GM23338 (cell line): ENCODE measurements around the gene NTNG1. TPM values are rescaled to one million over a fixed set of nuclear protein-coding genes. Genes with fewer than 3 reads are reported as not detected.
A peak's percentile ranks its signal among the peaks of the same experiment; 100 is the strongest.

Experiments
- ATAC-seq: fragments of 200-7000 bp; cut with Tn5 transposase; 3 replicates; pipeline ENCODE4 v1.9.1; 2020
- DNase-seq: peaks from one replicate; pipeline ENCODE4 v3.0.0-alpha.2; 2015; ENCODE audit warnings: low spot score
- H2AFZ ChIP-seq: fragments of 200-600 bp; sonication (generic); 2 replicates; pipeline ENCODE4 v1.8.0; 2016; ENCODE audit warnings: antibody characterized with exemption, mild to moderate bottlenecking, moderate library complexity
- H3F3A ChIP-seq: fragments of 200-600 bp; sonication (generic); replicated peaks from 2 replicates; pipeline ENCODE4 v1.8.0; 2017; ENCODE audit warnings: antibody characterized with exemption, mixed run types, low read depth
- H3K27ac ChIP-seq: fragments of 200-600 bp; sonication (generic); 2 replicates; pipeline ENCODE4 v1.6.1; 2016; ENCODE audit warnings: low read depth
- H3K27me3 ChIP-seq: fragments of 200-600 bp; sonication (generic); 2 replicates; pipeline ENCODE4 v1.8.0; 2016; ENCODE audit warnings: mild to moderate bottlenecking, mixed run types, moderate library complexity; ENCODE audit not compliant: insufficient read depth
- H3K36me3 ChIP-seq: fragments of 200-600 bp; sonication (generic); 2 replicates; pipeline ENCODE4 v1.8.0; 2016; ENCODE audit warnings: mild to moderate bottlenecking; ENCODE audit not compliant: insufficient read depth
- H3K4me1 ChIP-seq: fragments of 200-600 bp; sonication (generic); 2 replicates; pipeline ENCODE4 v1.8.0; 2016; ENCODE audit warnings: mild to moderate bottlenecking, moderate library complexity; ENCODE audit not compliant: insufficient read depth
- H3K4me2 ChIP-seq: fragments of 200-600 bp; sonication (generic); 2 replicates; pipeline ENCODE4 v1.7.1; 2017; ENCODE audit warnings: mixed run types
- H3K4me3 ChIP-seq: fragments of 200-600 bp; sonication (generic); 2 replicates; pipeline ENCODE4 v1.6.1; 2016; ENCODE audit warnings: mixed run types
- H3K79me2 ChIP-seq: fragments of 200-600 bp; sonication (generic); replicated peaks from 2 replicates; pipeline ENCODE4 v1.8.0; 2017; ENCODE audit warnings: mild to moderate bottlenecking; ENCODE audit not compliant: insufficient read depth
- H3K9me2 ChIP-seq: fragments of 200-600 bp; sonication (generic); 2 replicates; pipeline ENCODE4 v1.8.0; 2017; ENCODE audit not compliant: insufficient read depth
- H4K20me1 ChIP-seq: fragments of 200-600 bp; sonication (generic); replicated peaks from 2 replicates; pipeline ENCODE4 v1.8.0; 2017; ENCODE audit warnings: mild to moderate bottlenecking; ENCODE audit not compliant: insufficient read depth
- H3K27ac Mint-ChIP-seq: 2 replicates; pipeline ENCODE4 v1.8.0; 2020; ENCODE audit warnings: inconsistent platforms, mild to moderate bottlenecking, moderate library complexity, mixed read lengths
- H3K27me3 Mint-ChIP-seq: 3 replicates; pipeline ENCODE4 v1.8.0; 2022; ENCODE audit warnings: low read depth, mild to moderate bottlenecking, moderate library complexity, mixed read lengths, inconsistent platforms; ENCODE audit not compliant: insufficient read depth, poor library complexity
- H3K36me3 Mint-ChIP-seq: 3 replicates; pipeline ENCODE4 v1.8.0; 2021; ENCODE audit warnings: low read depth, mild to moderate bottlenecking, inconsistent platforms, moderate library complexity, mixed read lengths
- H3K4me1 Mint-ChIP-seq: 3 replicates; pipeline ENCODE4 v1.8.0; 2020; ENCODE audit warnings: mild to moderate bottlenecking, inconsistent platforms, mixed read lengths
- H3K4me3 Mint-ChIP-seq: 3 replicates; pipeline ENCODE4 v1.8.0; 2021; ENCODE audit warnings: moderate library complexity, mild to moderate bottlenecking, inconsistent platforms, mixed read lengths
- H3K9me3 Mint-ChIP-seq: 3 replicates; pipeline ENCODE4 v1.8.0; 2020; ENCODE audit warnings: moderate library complexity, mild to moderate bottlenecking, inconsistent platforms, mixed read lengths
- CREB1 ChIP-seq: fragments of 250-450 bp; sonication (Bioruptor Pico); IDR thresholded peaks from 2 replicates; pipeline ENCODE4 v1.5.0; 2020; ENCODE audit warnings: low read depth, mild to moderate bottlenecking, moderate library complexity
- EZH2 ChIP-seq: fragments of 200-600 bp; sonication (generic); IDR thresholded peaks from one replicate; pipeline ENCODE4 v1.8.0; 2017; ENCODE audit warnings: antibody characterized with exemption, mild to moderate bottlenecking, low read depth; ENCODE audit not compliant: unreplicated experiment
- EZH2phosphoT487 ChIP-seq: fragments of 200-600 bp; sonication (generic); IDR thresholded peaks from one replicate; pipeline ENCODE4 v1.8.1; 2018; ENCODE audit warnings: antibody characterized with exemption; ENCODE audit not compliant: unreplicated experiment
- JUNB ChIP-seq: IDR thresholded peaks from one replicate; pipeline ENCODE4 v1.6.1; 2016; ENCODE audit warnings: antibody characterized with exemption; ENCODE audit not compliant: unreplicated experiment
- NANOG ChIP-seq: IDR thresholded peaks from 2 replicates; pipeline ENCODE4 v1.6.1; 2016; ENCODE audit warnings: antibody characterized with exemption, borderline replicate concordance
- STAT1 ChIP-seq: IDR thresholded peaks from one replicate; pipeline ENCODE4 v1.6.1; 2016; ENCODE audit warnings: antibody characterized with exemption; ENCODE audit not compliant: unreplicated experiment
- ZNF114 ChIP-seq: fragments of 250-450 bp; sonication (Bioruptor Pico); IDR thresholded peaks from 2 replicates; pipeline ENCODE4 v1.5.0; 2020; ENCODE audit warnings: mild to moderate bottlenecking, moderate library complexity
- polyA plus RNA-seq: library from polyadenylated mRNA; unstranded; fragments of >200 nt; fragmentation: Nextera tagmentation; extraction: Ambion mirVana; gene quantifications from 2 replicates; pipeline ENCODE4 v1.2.1, GENCODE V29; 2016
- total RNA-seq: library from RNA; depleted of rRNA; stranded (reverse); fragments of >200 nt; shearing (Covaris generic); gene quantifications from 2 replicates; pipeline ENCODE4 v1.2.3, GENCODE V29; 2014
- TF ChIP-seq, protein P1 (sequence below): IDR thresholded peaks from 2 replicates; pipeline ENCODE4 v1.6.1; 2016; ENCODE audit warnings: antibody characterized with exemption
- TF ChIP-seq, protein P2 (sequence below), 2 experiments: fragments of 200-600 bp in 1 of 2; sonication (generic) in 1 of 2; conservative IDR thresholded peaks; 2 replicates each; pipeline versions ENCODE4 v1.5.1 to v1.6.1; 2016 to 2017; ENCODE audit warnings: antibody characterized with exemption in 2 of 2, low read depth in 2 of 2, mild to moderate bottlenecking in 2 of 2, moderate library complexity in 1 of 2
- TF ChIP-seq, protein P3 (sequence below): IDR thresholded peaks from one replicate; pipeline ENCODE4 v1.6.1; 2018; ENCODE audit warnings: antibody characterized with exemption; ENCODE audit not compliant: unreplicated experiment

NTNG1 gene
- total and polyA plus RNA-seq, 2 experiments from 2014 or later = 7.2 to 10.3 TPM

DNA sequence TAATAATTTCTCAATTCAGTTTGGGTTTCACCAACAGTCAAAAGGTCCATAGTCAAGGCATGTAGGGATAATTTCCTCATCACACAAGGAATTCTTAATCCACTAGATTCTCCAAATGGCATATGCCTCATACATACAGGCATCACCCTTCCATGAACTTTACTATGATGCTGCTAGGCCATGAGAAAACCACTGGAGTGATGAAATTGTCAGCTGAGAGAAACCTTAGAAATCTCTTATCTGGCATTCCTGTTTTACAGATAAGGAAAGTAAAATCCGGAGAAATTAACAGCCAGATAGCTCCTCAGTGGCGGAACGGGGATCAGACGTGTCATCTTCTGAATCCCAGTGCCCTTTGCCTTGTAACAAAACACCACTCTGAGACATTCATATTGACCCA is 274.4 kb downstream of the NTNG1 start:
- TF ChIP-seq NANOG (no peak), EZH2phosphoT487 (no peak), ZNF114 (CRISPR knock-in tag) (no peak)
- TF ChIP-seq, protein P1, sequence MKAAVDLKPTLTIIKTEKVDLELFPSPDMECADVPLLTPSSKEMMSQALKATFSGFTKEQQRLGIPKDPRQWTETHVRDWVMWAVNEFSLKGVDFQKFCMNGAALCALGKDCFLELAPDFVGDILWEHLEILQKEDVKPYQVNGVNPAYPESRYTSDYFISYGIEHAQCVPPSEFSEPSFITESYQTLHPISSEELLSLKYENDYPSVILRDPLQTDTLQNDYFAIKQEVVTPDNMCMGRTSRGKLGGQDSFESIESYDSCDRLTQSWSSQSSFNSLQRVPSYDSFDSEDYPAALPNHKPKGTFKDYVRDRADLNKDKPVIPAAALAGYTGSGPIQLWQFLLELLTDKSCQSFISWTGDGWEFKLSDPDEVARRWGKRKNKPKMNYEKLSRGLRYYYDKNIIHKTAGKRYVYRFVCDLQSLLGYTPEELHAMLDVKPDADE = no peak
- ATAC-seq = no peak
- Histone ChIP-seq H3K4me1 (peaks cover 12% of the 10 kb centered on the region), H3K4me2 (no peak overlapping the region), H4K20me1 (no peaks in the 10 kb centered on the region), H3F3A (no peaks in the 10 kb centered on the region), H3K4me3 (no peak overlapping the region), H3K36me3 (no peaks in the 10 kb centered on the region), H3K79me2 (no peaks in the 10 kb centered on the region), H3K9me2 (no peaks in the 10 kb centered on the region), H3K27ac (no peak overlapping the region), H2AFZ (no peak overlapping the region), H3K27me3 (no peaks in the 10 kb centered on the region)
- H3K36me3 Mint-ChIP-seq = no peaks in the 10 kb centered on the region
- H3K4me1 Mint-ChIP-seq = peaks cover 15% of the 10 kb centered on the region
- no peak overlapping the region for H3K27ac Mint-ChIP-seq
- no peak for DNase-seq
- H3K9me3 Mint-ChIP-seq = no peaks in the 10 kb centered on the region
- no peak overlapping the region for H3K4me3 Mint-ChIP-seq
- H3K27me3 Mint-ChIP-seq = no peaks in the 10 kb centered on the region

DNA sequence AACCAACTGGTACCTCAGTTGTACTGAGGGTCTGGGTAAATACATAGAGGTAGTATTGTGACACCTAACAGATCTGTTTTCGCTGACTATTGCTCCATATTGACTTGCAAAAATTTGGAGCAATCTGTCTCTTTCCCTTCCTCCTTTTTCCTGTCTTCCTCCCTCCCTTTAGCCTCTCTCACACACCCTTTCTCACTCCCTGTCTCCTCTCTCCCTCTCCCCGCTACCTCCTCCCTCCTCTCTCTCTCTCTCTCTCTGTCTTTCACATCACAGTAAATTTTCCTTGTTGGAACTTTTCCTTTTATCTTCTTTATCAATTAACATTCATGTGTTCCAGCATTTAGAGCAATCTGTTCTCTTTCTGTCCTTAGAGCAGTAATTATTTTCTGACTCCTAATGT is 278.2 kb downstream of the NTNG1 start:
- H3K9me3 Mint-ChIP-seq = no peaks in the 10 kb centered on the region
- no peak overlapping the region for H2AFZ ChIP-seq
- no peaks in the 10 kb centered on the region for H4K20me1 ChIP-seq
- no peak for TF ChIP-seq EZH2
- TF ChIP-seq JUNB = no peak
- TF ChIP-seq STAT1 = no peak
- TF ChIP-seq, protein P2, sequence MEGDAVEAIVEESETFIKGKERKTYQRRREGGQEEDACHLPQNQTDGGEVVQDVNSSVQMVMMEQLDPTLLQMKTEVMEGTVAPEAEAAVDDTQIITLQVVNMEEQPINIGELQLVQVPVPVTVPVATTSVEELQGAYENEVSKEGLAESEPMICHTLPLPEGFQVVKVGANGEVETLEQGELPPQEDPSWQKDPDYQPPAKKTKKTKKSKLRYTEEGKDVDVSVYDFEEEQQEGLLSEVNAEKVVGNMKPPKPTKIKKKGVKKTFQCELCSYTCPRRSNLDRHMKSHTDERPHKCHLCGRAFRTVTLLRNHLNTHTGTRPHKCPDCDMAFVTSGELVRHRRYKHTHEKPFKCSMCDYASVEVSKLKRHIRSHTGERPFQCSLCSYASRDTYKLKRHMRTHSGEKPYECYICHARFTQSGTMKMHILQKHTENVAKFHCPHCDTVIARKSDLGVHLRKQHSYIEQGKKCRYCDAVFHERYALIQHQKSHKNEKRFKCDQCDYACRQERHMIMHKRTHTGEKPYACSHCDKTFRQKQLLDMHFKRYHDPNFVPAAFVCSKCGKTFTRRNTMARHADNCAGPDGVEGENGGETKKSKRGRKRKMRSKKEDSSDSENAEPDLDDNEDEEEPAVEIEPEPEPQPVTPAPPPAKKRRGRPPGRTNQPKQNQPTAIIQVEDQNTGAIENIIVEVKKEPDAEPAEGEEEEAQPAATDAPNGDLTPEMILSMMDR (conservative IDR thresholded peaks at IDR 0.05; ENCODE audit: low read depth in 2 of 2) = no peak
- TF ChIP-seq, protein P3, sequence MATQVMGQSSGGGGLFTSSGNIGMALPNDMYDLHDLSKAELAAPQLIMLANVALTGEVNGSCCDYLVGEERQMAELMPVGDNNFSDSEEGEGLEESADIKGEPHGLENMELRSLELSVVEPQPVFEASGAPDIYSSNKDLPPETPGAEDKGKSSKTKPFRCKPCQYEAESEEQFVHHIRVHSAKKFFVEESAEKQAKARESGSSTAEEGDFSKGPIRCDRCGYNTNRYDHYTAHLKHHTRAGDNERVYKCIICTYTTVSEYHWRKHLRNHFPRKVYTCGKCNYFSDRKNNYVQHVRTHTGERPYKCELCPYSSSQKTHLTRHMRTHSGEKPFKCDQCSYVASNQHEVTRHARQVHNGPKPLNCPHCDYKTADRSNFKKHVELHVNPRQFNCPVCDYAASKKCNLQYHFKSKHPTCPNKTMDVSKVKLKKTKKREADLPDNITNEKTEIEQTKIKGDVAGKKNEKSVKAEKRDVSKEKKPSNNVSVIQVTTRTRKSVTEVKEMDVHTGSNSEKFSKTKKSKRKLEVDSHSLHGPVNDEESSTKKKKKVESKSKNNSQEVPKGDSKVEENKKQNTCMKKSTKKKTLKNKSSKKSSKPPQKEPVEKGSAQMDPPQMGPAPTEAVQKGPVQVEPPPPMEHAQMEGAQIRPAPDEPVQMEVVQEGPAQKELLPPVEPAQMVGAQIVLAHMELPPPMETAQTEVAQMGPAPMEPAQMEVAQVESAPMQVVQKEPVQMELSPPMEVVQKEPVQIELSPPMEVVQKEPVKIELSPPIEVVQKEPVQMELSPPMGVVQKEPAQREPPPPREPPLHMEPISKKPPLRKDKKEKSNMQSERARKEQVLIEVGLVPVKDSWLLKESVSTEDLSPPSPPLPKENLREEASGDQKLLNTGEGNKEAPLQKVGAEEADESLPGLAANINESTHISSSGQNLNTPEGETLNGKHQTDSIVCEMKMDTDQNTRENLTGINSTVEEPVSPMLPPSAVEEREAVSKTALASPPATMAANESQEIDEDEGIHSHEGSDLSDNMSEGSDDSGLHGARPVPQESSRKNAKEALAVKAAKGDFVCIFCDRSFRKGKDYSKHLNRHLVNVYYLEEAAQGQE = no peak
- TF ChIP-seq CREB1 = no peak

More for the DNA sequence above, 278.2 kb downstream of the NTNG1 start:
- Mint-ChIP-seq H3K4me3 (no peak overlapping the region), H3K27me3 (no peaks in the 10 kb centered on the region), H3K36me3 (no peaks in the 10 kb centered on the region), H3K4me1 (peaks cover 23% of the 10 kb centered on the region), H3K27ac (peak overlapping the region; percentile 2; the same call in 1 of the 2 replicates)
- Histone ChIP-seq H3K27me3 (no peaks in the 10 kb centered on the region), H3K36me3 (no peaks in the 10 kb centered on the region), H3K9me2 (no peaks in the 10 kb centered on the region), H3F3A (no peaks in the 10 kb centered on the region), H3K4me2 (peak overlapping the region; percentile 39; the same call in 1 of the 2 replicates), H3K4me1 (peaks cover 30% of the 10 kb centered on the region), H3K4me3 (no peak overlapping the region), H3K27ac (no peak overlapping the region), H3K79me2 (no peaks in the 10 kb centered on the region)
- no peak for DNase-seq
- ATAC-seq = peak; percentile 76
